HEK293T (cell line): ENCODE data around the gene KCNQ1.

ENCODE experiments used
- CTCF ChIA-PET: fragments of 350-600 bp; formaldehyde crosslinking; extraction: SDS; loops from one replicate; lab custom pipeline; 2021; ENCODE audit warnings: antibody characterized with exemption, inconsistent platforms; lab: Yijun Ruan, JAX
- POLR2A ChIA-PET: fragments of 350-600 bp; formaldehyde crosslinking; extraction: SDS; loops from one replicate; lab custom pipeline; 2020; ENCODE audit warnings: antibody characterized with exemption, inconsistent platforms; lab: Yijun Ruan, JAX
- DNase-seq: peaks from one replicate; pipeline ENCODE4 v3.0.0; 2012; ENCODE audit warnings: mixed read lengths; ENCODE audit errors: extremely low spot score
- ARNT ChIP-seq: fragments of 450-650 bp; IDR thresholded peaks from 2 replicates; pipeline ENCODE4 v1.6.1; 2017; ENCODE audit warnings: mild to moderate bottlenecking
- BHLHE40 ChIP-seq: fragments of 450-650 bp; IDR thresholded peaks from 2 replicates; pipeline ENCODE4 v1.6.1; 2016; ENCODE audit warnings: mild to moderate bottlenecking, moderate library complexity, borderline replicate concordance
- CTBP1 ChIP-seq: fragments of 450-650 bp; IDR thresholded peaks from 2 replicates; pipeline ENCODE4 v1.6.1; 2016; ENCODE audit warnings: borderline replicate concordance
- ELF4 ChIP-seq: fragments of 450-650 bp; IDR thresholded peaks from 2 replicates; pipeline ENCODE4 v1.6.1; 2017; ENCODE audit warnings: antibody characterized with exemption
- FOXA1 ChIP-seq: fragments of 450-650 bp; IDR thresholded peaks from 2 replicates; pipeline ENCODE4 v1.6.1; 2016; ENCODE audit warnings: mild to moderate bottlenecking
- FOXK2 ChIP-seq: fragments of 450-650 bp; IDR thresholded peaks from 2 replicates; pipeline ENCODE4 v1.6.1; 2016; ENCODE audit warnings: mild to moderate bottlenecking
- FOXM1 ChIP-seq: fragments of 450-650 bp; IDR thresholded peaks from 2 replicates; pipeline ENCODE4 v1.6.1; 2017; ENCODE audit warnings: mild to moderate bottlenecking, borderline replicate concordance
- HDGF ChIP-seq: fragments of 450-650 bp; IDR thresholded peaks from 2 replicates; pipeline ENCODE4 v1.6.1; 2017; ENCODE audit warnings: antibody characterized with exemption, borderline replicate concordance
- L3MBTL2 ChIP-seq: fragments of 450-650 bp; conservative IDR thresholded peaks from 2 replicates; pipeline ENCODE4 v1.6.1; 2016; ENCODE audit warnings: mild to moderate bottlenecking
- LEF1 ChIP-seq: fragments of 450-650 bp; IDR thresholded peaks from 2 replicates; pipeline ENCODE4 v1.6.1; 2017; ENCODE audit warnings: mild to moderate bottlenecking, borderline replicate concordance
- NFRKB ChIP-seq: fragments of 450-650 bp; IDR thresholded peaks from 2 replicates; pipeline ENCODE4 v1.6.1; 2016; ENCODE audit warnings: mild to moderate bottlenecking, moderate library complexity
- SP1 ChIP-seq: fragments of 450-650 bp; IDR thresholded peaks from 2 replicates; pipeline ENCODE4 v1.6.1; 2017
- SUZ12 ChIP-seq: fragments of 450-650 bp; IDR thresholded peaks from 2 replicates; pipeline ENCODE4 v1.6.1; 2016; ENCODE audit warnings: mild to moderate bottlenecking
- TARDBP ChIP-seq: fragments of 450-650 bp; IDR thresholded peaks from 2 replicates; pipeline ENCODE4 v1.6.1; 2016
- ZNF384 ChIP-seq: fragments of 450-650 bp; IDR thresholded peaks from 2 replicates; pipeline ENCODE4 v1.6.1; 2016
- TF ChIP-seq, protein P1 (sequence below): fragments of 450-650 bp; IDR thresholded peaks from 2 replicates; pipeline ENCODE4 v1.6.1; 2016

Gene KCNQ1

DNA sequence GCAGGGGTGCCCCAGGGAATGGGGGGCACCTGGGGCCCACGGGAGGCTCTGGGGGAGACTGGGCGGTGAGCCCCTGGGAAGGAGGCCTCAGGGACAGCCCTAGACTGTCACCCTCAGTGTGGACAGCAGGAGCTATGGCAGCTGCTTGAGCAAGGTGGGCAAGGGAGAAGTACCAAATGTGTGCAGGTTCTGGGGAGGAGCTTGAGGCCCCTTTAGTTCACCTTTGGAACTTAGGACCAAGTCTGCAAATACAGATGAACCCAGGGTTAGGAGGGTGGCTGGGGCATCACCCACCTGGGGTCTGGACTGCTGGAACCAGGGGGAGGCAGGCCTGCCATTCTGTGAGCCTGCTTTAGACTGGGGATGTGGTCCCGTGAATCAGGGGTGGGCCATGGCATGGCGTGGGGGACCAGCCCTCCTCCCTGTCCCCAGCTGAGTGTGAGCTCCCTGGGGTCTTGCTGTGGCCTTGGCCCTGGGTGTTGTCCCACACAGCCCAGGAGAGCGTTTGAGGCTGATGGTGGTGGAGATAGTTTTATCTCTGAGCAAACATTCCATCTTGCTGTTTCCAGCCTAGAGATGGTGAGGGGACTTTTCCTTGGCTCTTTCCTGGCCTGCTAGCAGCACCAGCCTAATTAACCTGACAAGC is 122.3 kb downstream of the KCNQ1 start:
- no peak for TF ChIP-seq L3MBTL2
- no peak for TF ChIP-seq FOXA1
- TF ChIP-seq SP1: no peak
- DNase-seq: no peak
- ChIA-PET POLR2A (no interaction called here), CTCF (no interaction called here)

DNA sequence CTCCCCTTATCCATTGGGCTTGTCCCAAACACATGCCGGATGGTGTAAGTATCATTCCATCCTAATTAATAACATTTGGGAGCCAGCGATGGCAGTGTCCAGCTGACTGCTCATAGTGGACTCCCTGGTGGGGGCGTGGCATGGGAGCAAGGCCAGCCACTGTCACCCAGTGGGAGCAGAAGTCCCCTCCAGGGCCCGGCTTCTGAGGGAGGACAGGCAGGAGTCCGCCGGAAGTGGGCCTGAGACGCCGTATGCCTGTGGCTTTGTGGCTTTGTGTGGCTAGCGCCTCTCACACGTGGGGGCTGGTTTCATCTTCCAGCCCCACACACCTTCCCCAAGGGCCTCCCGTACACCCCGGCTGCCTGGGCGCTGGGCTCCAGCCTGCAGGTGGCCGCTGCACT is 124.5 kb downstream of the KCNQ1 start:
- no peak for DNase-seq
- POLR2A ChIA-PET: no interaction called here
- CTCF ChIA-PET: no interaction called here
- no peak for TF ChIP-seq FOXM1
- TF ChIP-seq CTBP1: no peak
- TF ChIP-seq L3MBTL2: no peak
- TF ChIP-seq, protein P1, sequence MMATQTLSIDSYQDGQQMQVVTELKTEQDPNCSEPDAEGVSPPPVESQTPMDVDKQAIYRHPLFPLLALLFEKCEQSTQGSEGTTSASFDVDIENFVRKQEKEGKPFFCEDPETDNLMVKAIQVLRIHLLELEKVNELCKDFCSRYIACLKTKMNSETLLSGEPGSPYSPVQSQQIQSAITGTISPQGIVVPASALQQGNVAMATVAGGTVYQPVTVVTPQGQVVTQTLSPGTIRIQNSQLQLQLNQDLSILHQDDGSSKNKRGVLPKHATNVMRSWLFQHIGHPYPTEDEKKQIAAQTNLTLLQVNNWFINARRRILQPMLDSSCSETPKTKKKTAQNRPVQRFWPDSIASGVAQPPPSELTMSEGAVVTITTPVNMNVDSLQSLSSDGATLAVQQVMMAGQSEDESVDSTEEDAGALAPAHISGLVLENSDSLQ: no peak
- TF ChIP-seq LEF1: no peak
- TF ChIP-seq SUZ12: no peak
- TF ChIP-seq FOXK2: no peak
- TF ChIP-seq ARNT: no peak
- no peak for TF ChIP-seq ZNF384
- no peak for TF ChIP-seq TARDBP
- no peak for TF ChIP-seq HDGF
- no peak for TF ChIP-seq BHLHE40
- no peak for TF ChIP-seq FOXA1

DNA sequence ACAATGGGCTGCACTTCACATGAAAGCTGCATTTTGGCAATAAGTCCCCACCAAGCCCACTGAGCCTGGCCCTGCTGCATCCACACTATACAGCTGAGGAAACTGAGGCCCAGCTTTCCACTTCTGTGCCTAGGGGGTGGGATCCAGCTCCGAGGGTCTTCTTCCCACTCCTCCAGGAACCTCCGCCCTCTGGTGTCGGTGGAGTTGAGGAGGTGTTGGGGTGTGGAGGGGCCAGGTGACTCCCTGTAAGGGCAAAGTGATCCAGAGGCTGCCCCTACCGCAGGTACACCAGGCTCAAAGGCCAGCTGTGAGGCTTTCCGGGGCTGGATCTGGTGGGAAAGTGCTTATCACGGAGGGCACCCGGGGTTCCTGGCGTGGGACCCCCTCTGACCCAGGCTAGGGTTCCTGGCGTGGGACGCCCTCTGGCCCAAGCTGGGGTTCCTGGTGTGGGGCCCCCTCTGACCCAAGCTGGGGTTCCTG is 125.0 kb downstream of the KCNQ1 start:
- POLR2A ChIA-PET: no interaction called here
- TF ChIP-seq NFRKB: no peak
- no peak for TF ChIP-seq BHLHE40
- TF ChIP-seq FOXM1: no peak
- TF ChIP-seq ARNT: no peak
- no peak for TF ChIP-seq SP1
- TF ChIP-seq FOXK2: no peak
- TF ChIP-seq ZNF384: no peak
- no peak for TF ChIP-seq LEF1
- TF ChIP-seq, protein P1: no peak
- TF ChIP-seq CTBP1: no peak
- TF ChIP-seq L3MBTL2: no peak
- no peak for TF ChIP-seq FOXA1
- no peak for TF ChIP-seq SUZ12
- no peak for TF ChIP-seq ELF4
- TF ChIP-seq TARDBP: no peak
- TF ChIP-seq HDGF: no peak
- CTCF ChIA-PET: no interaction called here
- no peak for DNase-seq

DNA sequence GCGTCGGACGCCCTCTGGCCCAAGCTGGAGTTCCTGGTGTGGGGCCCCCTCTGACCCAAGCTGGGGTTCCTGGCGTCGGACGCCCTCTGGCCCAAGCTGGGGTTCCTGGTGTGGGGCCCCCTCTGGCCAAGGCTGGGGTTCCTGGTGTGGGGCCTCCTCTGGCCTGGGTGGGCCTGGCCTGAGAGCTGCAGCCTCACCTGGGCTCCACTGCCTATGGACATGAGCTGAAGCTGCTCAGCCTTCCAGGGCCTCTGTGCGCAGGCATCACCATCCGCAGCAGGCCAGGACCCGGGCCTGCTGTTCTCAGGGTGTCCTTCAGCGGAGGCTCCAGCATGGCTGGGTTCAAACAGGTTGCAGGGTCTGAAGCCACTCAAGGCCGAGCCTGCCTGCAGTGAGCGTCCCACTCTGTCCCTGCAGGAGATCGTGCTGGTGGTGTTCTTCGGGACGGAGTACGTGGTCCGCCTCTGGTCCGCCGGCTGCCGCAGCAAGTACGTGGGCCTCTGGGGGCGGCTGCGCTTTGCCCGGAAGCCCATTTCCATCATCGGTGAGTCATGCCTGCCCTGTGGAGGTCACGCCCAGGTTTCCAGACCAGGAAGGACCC is 125.5 kb downstream of the KCNQ1 start:
- TF ChIP-seq FOXM1 (no peak), L3MBTL2 (no peak), NFRKB (no peak), FOXK2 (no peak), CTBP1 (no peak), FOXA1 (no peak), LEF1 (no peak), HDGF (no peak), ARNT (no peak), SUZ12 (no peak), BHLHE40 (no peak), SP1 (no peak), TARDBP (no peak), ELF4 (no peak), ZNF384 (no peak)
- TF ChIP-seq, protein P1: no peak
- ChIA-PET POLR2A (no interaction called here), CTCF (no interaction called here)
- DNase-seq: no peak

DNA sequence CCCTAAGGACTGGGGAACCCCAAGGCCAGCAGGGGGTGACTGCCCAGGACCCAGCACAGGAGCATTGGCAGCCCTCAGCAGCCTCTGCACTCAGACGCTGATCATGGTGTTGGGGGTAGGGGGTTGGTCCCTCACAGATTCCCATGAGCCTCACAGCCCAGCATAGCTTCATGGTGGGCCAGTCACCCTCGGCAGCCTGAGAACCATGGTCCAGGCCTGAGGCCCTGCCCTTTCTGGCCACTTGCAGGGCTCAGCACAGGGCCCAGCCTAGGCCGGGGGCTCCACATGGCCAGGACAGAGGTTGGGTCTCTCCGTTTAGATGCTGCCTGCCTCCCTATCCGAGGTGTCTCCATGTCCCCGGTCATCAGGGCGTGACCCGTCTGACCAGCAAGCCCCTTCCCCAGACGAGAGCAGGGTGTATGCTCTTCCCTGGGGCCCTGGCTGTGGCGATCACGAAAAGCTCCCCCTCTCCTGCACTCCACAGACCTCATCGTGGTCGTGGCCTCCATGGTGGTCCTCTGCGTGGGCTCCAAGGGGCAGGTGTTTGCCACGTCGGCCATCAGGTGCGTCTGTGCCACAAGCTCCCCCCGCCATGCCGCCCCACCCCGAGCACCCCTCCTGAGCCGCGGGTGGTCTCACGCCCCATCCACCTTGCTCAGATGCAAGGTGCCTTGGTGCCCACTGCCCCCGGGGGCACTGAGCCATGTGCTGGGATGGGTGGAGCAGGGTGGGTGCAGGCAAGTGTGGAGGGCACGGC is 126.2 kb downstream of the KCNQ1 start:
- TF ChIP-seq L3MBTL2 (no peak), SUZ12 (no peak), BHLHE40 (no peak), SP1 (no peak), CTBP1 (no peak), FOXM1 (no peak), NFRKB (no peak), FOXK2 (no peak), HDGF (no peak), ARNT (no peak)
- TF ChIP-seq, protein P1: no peak
- ChIA-PET POLR2A (no interaction called here), CTCF (no interaction called here)
- no peak for DNase-seq
